Sigmoid colon (tissue), 7 donors: Measurements from ENCODE around the gene DHRS7. TPM values are rescaled to one million over a fixed set of nuclear protein-coding genes. Genes with fewer than 3 reads are reported as not detected.

Experiments
- DNase-seq: peaks from one replicate; pipeline ENCODE4 v3.0.0-alpha.2; 2019
- H3K27ac ChIP-seq, 4 donors: fragments of 200-600 bp; sonication (generic); one replicate each; pipeline ENCODE4 v1.5.1; 2016 to 2019; ENCODE audit warnings: mild to moderate bottlenecking in 1 of 4
- H3K27me3 ChIP-seq, 3 donors: fragments of 200-600 bp; sonication (generic); one replicate each; pipeline ENCODE4 v1.5.1; 2019; ENCODE audit warnings: mild to moderate bottlenecking in 1 of 3
- H3K36me3 ChIP-seq, 4 donors: fragments of 200-600 bp; sonication (generic); one replicate each; pipeline ENCODE4 v1.5.1; 2016 to 2019
- H3K4me1 ChIP-seq, 4 donors: fragments of 200-600 bp; sonication (generic); one replicate each; pipeline ENCODE4 v1.5.1; 2017 to 2019
- H3K4me3 ChIP-seq, 4 donors: fragments of 200-600 bp; sonication (generic); one replicate each; pipeline ENCODE4 v1.5.1; 2017 to 2019; ENCODE audit warnings: mild to moderate bottlenecking in 2 of 4, moderate library complexity in 1 of 4
- H3K9me3 ChIP-seq, 4 donors: fragments of 200-600 bp in 3 of 4; sonication (generic) in 3 of 4; one replicate each; pipeline versions ENCODE4 v1.5.1 to v1.6.1; 2013 to 2019
- CTCF ChIP-seq, 4 experiments: fragments of 450-650 bp in 3 of 4; fragments of 200-600 bp in 1 of 4; IDR thresholded peaks; one replicate each; pipeline ENCODE4 v1.5.1; 2016 to 2019; ENCODE audit warnings: antibody characterized with exemption in 4 of 4, mild to moderate bottlenecking in 3 of 4, moderate library complexity in 2 of 4
- EP300 ChIP-seq, 4 donors: sonication (generic); formaldehyde crosslinking; IDR thresholded peaks; one replicate each; pipeline ENCODE4 v1.6.1; 2017; ENCODE audit warnings: antibody characterized with exemption in 4 of 4
- POLR2A ChIP-seq, 2 donors: fragments of 450-650 bp; IDR thresholded peaks; one replicate each; pipeline ENCODE4 v1.6.1; 2016; ENCODE audit warnings: antibody characterized with exemption in 2 of 2, mild to moderate bottlenecking in 2 of 2, moderate library complexity in 2 of 2
- POLR2AphosphoS5 ChIP-seq, 4 donors: sonication (generic); formaldehyde crosslinking; IDR thresholded peaks; one replicate each; pipeline ENCODE4 v1.6.1; 2017; ENCODE audit warnings: antibody characterized with exemption in 4 of 4
- WGBS, 2 donors: extraction: QIAGEN DNeasy Blood & Tissue Kit; methylation state at CpG; one replicate each; pipeline ENCODE4 v1.1.7; 2013; 5-methylcytosine and 5-hydroxymethylcytosine counted together
- intact Hi-C: fragments of 100-400 bp; cut with DNase I; formaldehyde crosslinking; loops from one replicate; pipeline ENCODE4 v1.15.1; 2023
- polyA plus RNA-seq, 3 donors: library from polyadenylated mRNA; stranded (reverse); fragments of 200-250 nt; gene quantifications; one replicate each; pipeline ENCODE4 v1.2.3, GENCODE V29; 2013
- total RNA-seq, 4 donors: library from RNA; depleted of rRNA; stranded (reverse); fragments of >200 nt; gene quantifications; one replicate each; pipeline ENCODE4 v1.1.0, GENCODE V29; 2016
- donor health status: healthy with polysubstance abuse.
- donor health status: Bipolar disorder and iron deficiency.
- donor health status: healthy.

The DHRS7 gene
- total and polyA plus RNA-seq, 7 donors = 18.0 to 70.9 (median 49.2) TPM

GRCh38 chr14:60204104-60204842, 39.1 kb upstream of the DHRS7 start:
- Histone ChIP-seq H3K4me3 (no peak overlapping the region), H3K4me1 (no peaks in the 10 kb centered on the region), H3K36me3 (no peaks in the 10 kb centered on the region), H3K27me3 (no peaks in the 10 kb centered on the region), H3K27ac (no peak overlapping the region), H3K9me3 (peaks cover 0 to 3% (median 0%) of the 10 kb centered on the region in 4 donors)
- TF ChIP-seq POLR2A (IDR thresholded peaks at IDR 0.05) (no peak), CTCF (IDR thresholded peaks at IDR 0.05) (no peak), POLR2AphosphoS5 (IDR thresholded peaks at IDR 0.05) (no peak), EP300 (IDR thresholded peaks at IDR 0.05) (no peak)
- no peak for DNase-seq
- WGBS, 2 donors = 12 to 43% methylated on average over 8 of the region's 8 CpGs
- intact Hi-C loops = no loop called here

- intact Hi-C loops = no loop called here
Observed at GRCh38 chr14:60199321-60199720, 34.1 kb upstream of the DHRS7 start.

GRCh38 chr14:60197629-60198303, 32.6 kb upstream of the DHRS7 start:
- Histone ChIP-seq H3K36me3 (no peaks in the 10 kb centered on the region), H3K9me3 (peaks cover 0 to 8% (median 0%) of the 10 kb centered on the region in 4 donors), H3K4me1 (no peaks in the 10 kb centered on the region), H3K4me3 (no peak overlapping the region), H3K27me3 (no peaks in the 10 kb centered on the region), H3K27ac (no peak overlapping the region)
- DNase-seq = no peak
- intact Hi-C loops = no loop called here
- 73 to 88% methylated on average over 1 of the region's 1 CpG for WGBS, 2 donors
- no peak for TF ChIP-seq POLR2AphosphoS5 (IDR thresholded peaks at IDR 0.05)
- no peak for TF ChIP-seq CTCF (IDR thresholded peaks at IDR 0.05)

More at GRCh38 chr14:60199321-60199720, 34.1 kb upstream of the DHRS7 start:
- no peak for DNase-seq
- H3K4me3 ChIP-seq = no peak overlapping the region
- no peaks in the 10 kb centered on the region for H3K36me3 ChIP-seq
- H3K27me3 ChIP-seq = no peaks in the 10 kb centered on the region
- peaks cover 0 to 8% (median 0%) of the 10 kb centered on the region in 4 donors for H3K9me3 ChIP-seq
- TF ChIP-seq POLR2A (IDR thresholded peaks at IDR 0.05) (no peak), POLR2AphosphoS5 (IDR thresholded peaks at IDR 0.05) (no peak), EP300 (IDR thresholded peaks at IDR 0.05) (no peak)
- H3K27ac ChIP-seq = no peak overlapping the region
- no peaks in the 10 kb centered on the region for H3K4me1 ChIP-seq

- H3K36me3 ChIP-seq = no peaks in the 10 kb centered on the region
- no peaks in the 10 kb centered on the region for H3K27me3 ChIP-seq
Observed at GRCh38 chr14:60196291-60196690, 31.1 kb upstream of the DHRS7 start.

More at GRCh38 chr14:60196291-60196690, 31.1 kb upstream of the DHRS7 start:
- WGBS, 2 donors = 30 to 57% methylated on average over 2 of the region's 2 CpGs
- Histone ChIP-seq H3K27ac (no peak overlapping the region), H3K9me3 (peaks cover 0 to 8% (median 0%) of the 10 kb centered on the region in 4 donors), H3K4me3 (no peak overlapping the region), H3K4me1 (no peaks in the 10 kb centered on the region)
- intact Hi-C loops = no loop called here
- TF ChIP-seq EP300 (IDR thresholded peaks at IDR 0.05) (no peak), CTCF (IDR thresholded peaks at IDR 0.05) (no peak)
- DNase-seq = no peak
